Osteocyte (in vitro differentiated cells): Measurements from ENCODE around the gene CATSPER3. TPM values are rescaled to one million over a fixed set of nuclear protein-coding genes. Genes with fewer than 3 reads are reported as not detected.

Experiments
- DNase-seq: peaks from one replicate; pipeline ENCODE4 v3.0.0; 2021; ENCODE audit warnings: mixed read lengths; ENCODE audit not compliant: unreplicated experiment; ENCODE audit errors: extremely low spot score
- H3K27ac Mint-ChIP-seq: one replicate; pipeline ENCODE4 v1.8.0; 2021; ENCODE audit warnings: mild to moderate bottlenecking, mixed read lengths; ENCODE audit not compliant: unreplicated experiment
- H3K27me3 Mint-ChIP-seq: one replicate; pipeline ENCODE4 v1.8.0; 2021; ENCODE audit warnings: mixed read lengths; ENCODE audit not compliant: unreplicated experiment
- H3K36me3 Mint-ChIP-seq: one replicate; pipeline ENCODE4 v1.8.0; 2021; ENCODE audit warnings: mixed read lengths; ENCODE audit not compliant: unreplicated experiment
- H3K4me1 Mint-ChIP-seq: one replicate; pipeline ENCODE4 v1.8.0; 2021; ENCODE audit warnings: mixed read lengths; ENCODE audit not compliant: unreplicated experiment
- H3K4me3 Mint-ChIP-seq: one replicate; pipeline ENCODE4 v1.8.0; 2021; ENCODE audit warnings: mild to moderate bottlenecking, moderate library complexity, mixed read lengths; ENCODE audit not compliant: unreplicated experiment
- H3K9me3 Mint-ChIP-seq: one replicate; pipeline ENCODE4 v1.8.0; 2021; ENCODE audit warnings: mixed read lengths; ENCODE audit not compliant: unreplicated experiment
- total RNA-seq: library from RNA; stranded (reverse); gene quantifications from 2 replicates; pipeline ENCODE4 v1.2.1, GENCODE V29; 2021
- TF ChIP-seq, protein P1 (sequence below): fragments of 200-600 bp; sonication (generic); IDR thresholded peaks from 2 replicates; pipeline ENCODE4 v1.5.0; 2021; ENCODE audit warnings: antibody characterized with exemption, mild to moderate bottlenecking, moderate library complexity

The CATSPER3 gene
- total RNA-seq, 1 donor from 2014 or later = not detected

DNA sequence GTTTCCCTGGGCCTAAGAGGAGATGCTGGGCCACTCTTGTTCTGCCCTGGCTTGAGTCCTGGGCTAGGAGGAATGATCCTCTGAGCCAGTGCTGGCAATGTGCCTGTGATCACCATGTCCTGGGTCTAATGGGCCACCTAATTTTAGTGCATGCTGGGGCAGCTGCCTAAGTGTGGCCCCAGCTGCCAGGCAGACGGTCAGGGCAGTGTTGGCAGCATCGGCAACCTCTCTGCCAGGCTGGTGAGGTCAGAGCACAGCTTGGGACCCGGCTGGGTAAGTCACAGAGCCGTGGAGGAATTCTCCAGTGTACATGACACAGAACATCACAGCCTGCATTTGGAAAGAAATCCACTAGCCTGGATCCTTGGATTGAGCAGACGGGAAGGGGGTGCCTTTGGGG lies 87.7 kb downstream of the CATSPER3 start:
- Mint-ChIP-seq H3K36me3 (no peaks in the 10 kb centered on the region), H3K27ac (no peak overlapping the region), H3K4me3 (no peak overlapping the region), H3K9me3 (no peaks in the 10 kb centered on the region), H3K4me1 (no peaks in the 10 kb centered on the region), H3K27me3 (peaks cover 67% of the 10 kb centered on the region)
- TF ChIP-seq, protein P1, sequence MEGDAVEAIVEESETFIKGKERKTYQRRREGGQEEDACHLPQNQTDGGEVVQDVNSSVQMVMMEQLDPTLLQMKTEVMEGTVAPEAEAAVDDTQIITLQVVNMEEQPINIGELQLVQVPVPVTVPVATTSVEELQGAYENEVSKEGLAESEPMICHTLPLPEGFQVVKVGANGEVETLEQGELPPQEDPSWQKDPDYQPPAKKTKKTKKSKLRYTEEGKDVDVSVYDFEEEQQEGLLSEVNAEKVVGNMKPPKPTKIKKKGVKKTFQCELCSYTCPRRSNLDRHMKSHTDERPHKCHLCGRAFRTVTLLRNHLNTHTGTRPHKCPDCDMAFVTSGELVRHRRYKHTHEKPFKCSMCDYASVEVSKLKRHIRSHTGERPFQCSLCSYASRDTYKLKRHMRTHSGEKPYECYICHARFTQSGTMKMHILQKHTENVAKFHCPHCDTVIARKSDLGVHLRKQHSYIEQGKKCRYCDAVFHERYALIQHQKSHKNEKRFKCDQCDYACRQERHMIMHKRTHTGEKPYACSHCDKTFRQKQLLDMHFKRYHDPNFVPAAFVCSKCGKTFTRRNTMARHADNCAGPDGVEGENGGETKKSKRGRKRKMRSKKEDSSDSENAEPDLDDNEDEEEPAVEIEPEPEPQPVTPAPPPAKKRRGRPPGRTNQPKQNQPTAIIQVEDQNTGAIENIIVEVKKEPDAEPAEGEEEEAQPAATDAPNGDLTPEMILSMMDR = no peak
- no peak for DNase-seq

DNA sequence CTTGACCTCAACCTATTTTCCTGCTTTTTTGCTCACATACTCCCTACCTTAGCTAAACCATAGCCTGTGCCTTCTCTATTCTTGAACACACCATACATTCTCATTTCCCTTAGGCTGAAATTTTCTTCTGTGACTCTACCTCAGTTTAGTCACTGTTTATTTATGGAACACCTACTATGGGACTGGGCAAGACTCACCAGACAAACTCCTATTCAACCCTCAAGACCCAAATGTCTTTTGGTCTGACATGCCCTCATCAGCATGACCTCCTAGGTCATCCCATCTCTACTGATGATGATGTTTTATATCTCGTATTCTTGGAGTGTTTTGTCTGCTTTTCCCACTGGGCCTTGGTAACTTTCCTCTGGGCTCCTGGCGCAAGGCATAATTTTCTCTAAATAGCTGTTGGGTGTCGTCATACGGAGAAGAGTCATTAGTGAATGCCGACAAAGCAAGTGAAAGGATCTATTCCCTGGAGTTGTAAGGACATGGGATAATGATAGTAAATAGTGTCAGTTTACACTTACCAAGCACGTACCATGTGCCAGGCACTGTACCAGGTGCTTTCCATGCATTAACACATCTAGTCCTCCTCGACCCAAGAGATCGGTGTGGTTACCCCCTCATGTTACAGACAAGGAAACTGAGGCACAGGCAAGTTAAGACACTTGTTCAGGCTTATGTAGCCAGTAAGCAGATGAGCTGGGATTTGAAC lies 88.8 kb downstream of the CATSPER3 start:
- no peak for DNase-seq
- Mint-ChIP-seq H3K9me3 (no peaks in the 10 kb centered on the region), H3K27ac (no peak overlapping the region), H3K4me3 (no peak overlapping the region), H3K36me3 (no peaks in the 10 kb centered on the region), H3K4me1 (no peaks in the 10 kb centered on the region), H3K27me3 (peaks cover 57% of the 10 kb centered on the region)
- TF ChIP-seq, protein P1 = no peak

DNA sequence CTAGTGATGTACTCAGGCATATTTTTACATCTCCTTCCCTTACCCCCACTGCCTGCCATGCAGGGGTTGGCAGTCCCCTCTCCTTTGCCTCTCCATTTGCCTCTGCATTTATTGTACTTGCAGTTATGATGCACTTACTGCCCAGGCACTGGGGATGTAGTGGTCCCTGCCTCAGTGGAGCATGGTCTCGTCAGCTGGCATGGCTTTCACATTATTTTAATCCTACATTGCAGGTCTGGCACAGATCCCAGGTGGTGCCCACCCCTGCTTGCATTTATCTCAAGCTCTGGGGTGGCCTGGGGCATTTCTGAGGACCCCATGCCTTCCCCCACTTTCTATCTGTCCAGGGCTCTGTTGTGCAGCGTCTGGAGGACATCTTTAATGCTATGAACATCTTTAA lies 89.5 kb downstream of the CATSPER3 start:
- DNase-seq = no peak
- TF ChIP-seq, protein P1 = no peak
- H3K4me3 Mint-ChIP-seq = no peak overlapping the region
- no peaks in the 10 kb centered on the region for H3K4me1 Mint-ChIP-seq
- peaks cover 52% of the 10 kb centered on the region for H3K27me3 Mint-ChIP-seq
- H3K36me3 Mint-ChIP-seq = no peaks in the 10 kb centered on the region
- H3K27ac Mint-ChIP-seq = no peak overlapping the region
- H3K9me3 Mint-ChIP-seq = no peaks in the 10 kb centered on the region

DNA sequence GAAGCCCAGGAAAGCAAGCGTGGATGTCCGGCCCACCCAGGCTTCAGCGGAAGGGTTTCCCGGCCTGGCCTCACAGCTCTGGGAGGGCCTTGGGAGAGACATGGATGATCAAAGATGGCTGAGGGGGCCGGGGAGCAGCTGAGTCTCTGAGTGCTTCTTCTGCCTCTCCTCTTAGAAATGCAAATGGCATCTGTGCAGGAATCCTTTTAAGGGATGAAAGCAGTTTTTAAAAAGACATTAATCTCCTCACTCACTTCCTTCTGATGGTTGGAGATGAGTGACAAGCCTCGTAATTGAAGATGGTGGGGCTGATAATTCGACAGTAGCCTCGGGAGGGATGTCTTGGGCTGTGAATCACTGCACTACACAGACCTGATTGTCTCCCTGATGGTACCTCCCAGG lies 90.6 kb downstream of the CATSPER3 start:
- TF ChIP-seq, protein P1 = no peak
- no peaks in the 10 kb centered on the region for H3K36me3 Mint-ChIP-seq
- H3K4me1 Mint-ChIP-seq = no peaks in the 10 kb centered on the region
- no peak for DNase-seq
- peaks cover 43% of the 10 kb centered on the region for H3K27me3 Mint-ChIP-seq
- no peak overlapping the region for H3K4me3 Mint-ChIP-seq
- no peak overlapping the region for H3K27ac Mint-ChIP-seq
- no peaks in the 10 kb centered on the region for H3K9me3 Mint-ChIP-seq

DNA sequence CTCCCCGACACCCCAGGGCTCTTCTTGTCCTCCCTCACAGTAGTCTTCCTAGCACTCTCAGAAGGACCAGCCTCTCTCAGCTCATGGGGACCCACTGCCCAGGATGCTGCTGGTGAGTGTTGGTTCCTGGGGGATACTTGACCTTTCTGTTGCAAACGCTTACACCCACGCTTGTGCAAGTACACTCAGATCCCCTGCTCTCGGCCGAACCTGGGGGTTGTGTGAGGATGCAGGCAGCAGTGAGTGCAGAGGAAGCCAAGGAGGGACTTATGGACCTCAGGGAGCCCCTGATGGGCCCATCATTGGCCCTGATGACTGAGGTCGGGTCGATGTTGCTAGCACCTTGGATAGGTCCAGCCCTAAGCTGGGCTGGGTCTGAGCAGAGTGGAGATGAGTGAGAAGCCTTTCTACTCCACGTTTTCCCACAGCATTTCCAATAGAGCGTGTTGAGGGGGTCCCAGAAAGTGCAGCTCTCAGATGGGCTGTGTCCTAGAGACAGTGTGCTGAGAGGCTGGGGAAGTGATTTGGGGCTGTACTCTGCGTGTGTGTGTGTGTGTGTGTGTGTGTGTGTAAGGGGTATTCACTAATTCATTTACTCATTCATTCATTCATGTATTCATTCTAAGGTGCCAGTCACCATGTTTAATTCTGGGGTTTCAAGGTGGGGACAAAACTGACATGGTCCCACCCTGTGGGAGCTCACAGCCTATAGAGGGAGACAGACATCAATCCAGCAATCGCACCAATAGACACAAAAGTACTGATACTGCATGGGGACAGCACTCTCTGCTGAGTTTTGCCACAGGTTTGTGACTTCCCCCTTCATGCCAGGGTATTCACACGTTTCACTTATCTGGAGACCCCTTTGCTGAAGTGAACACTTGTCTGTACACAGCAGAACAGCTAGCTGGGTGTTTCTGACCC lies 91.6 kb downstream of the CATSPER3 start:
- Mint-ChIP-seq H3K4me1 (no peaks in the 10 kb centered on the region), H3K4me3 (no peak overlapping the region), H3K36me3 (no peaks in the 10 kb centered on the region), H3K27me3 (peaks cover 42% of the 10 kb centered on the region), H3K9me3 (no peaks in the 10 kb centered on the region), H3K27ac (no peak overlapping the region)
- no peak for DNase-seq
- TF ChIP-seq, protein P1 = no peak
